Transverse colon (tissue), 4 donors: Measurements from ENCODE around the gene RBM44. TPM values are rescaled to one million over a fixed set of nuclear protein-coding genes. Genes with fewer than 3 reads are reported as not detected.
"Not testable (repeated sequence)": the region's sequence is repeated elsewhere in the genome, so short reads cannot be mapped to it uniquely, and the experiment has no call there.

Experiments used
- DNase-seq: peaks from one replicate; pipeline ENCODE4 v3.0.0-alpha.2; 2019
- H3K27ac ChIP-seq, 4 donors: fragments of 200-600 bp; sonication (generic); 2 replicates each; pipeline ENCODE4 v1.5.1; 2016 to 2018; ENCODE audit warnings: inconsistent platforms in 4 of 4
- H3K27me3 ChIP-seq: fragments of 200-600 bp; sonication (generic); 2 replicates; pipeline ENCODE4 v1.5.1; 2017; ENCODE audit warnings: inconsistent platforms
- H3K36me3 ChIP-seq, 4 donors: fragments of 200-600 bp; sonication (generic); 2 replicates each; pipeline ENCODE4 v1.5.1; 2017 to 2019; ENCODE audit warnings: inconsistent platforms in 4 of 4
- H3K4me1 ChIP-seq, 4 donors: fragments of 200-600 bp; sonication (generic); 2 replicates each; pipeline ENCODE4 v1.5.1; 2017 to 2020; ENCODE audit warnings: inconsistent platforms in 4 of 4
- H3K4me3 ChIP-seq, 4 donors: fragments of 200-600 bp; sonication (generic); 1 replicate in 1 of 4; 2 replicates in 3 of 4; pipeline versions ENCODE4 v1.5.1 to v1.6.1; 2017 to 2019; ENCODE audit warnings: inconsistent platforms in 4 of 4
- H3K9me3 ChIP-seq, 2 donors: fragments of 200-600 bp; sonication (generic); 2 replicates each; pipeline ENCODE4 v1.5.1; 2017 to 2019; ENCODE audit warnings: inconsistent platforms in 2 of 2
- CTCF ChIP-seq, 5 experiments: fragments of 200-600 bp in 3 of 5; fragments of 450-650 bp in 2 of 5; sonication (generic) in 3 of 5; IDR thresholded peaks; 1 replicate in 2 of 5; 2 replicates in 3 of 5; pipeline ENCODE4 v1.5.1; 2016 to 2017; ENCODE audit warnings: antibody characterized with exemption in 5 of 5, inconsistent platforms in 3 of 5, mild to moderate bottlenecking in 2 of 5, moderate library complexity in 1 of 5
- EP300 ChIP-seq: sonication (generic); formaldehyde crosslinking; IDR thresholded peaks from one replicate; pipeline ENCODE4 v1.6.1; 2017; ENCODE audit warnings: antibody characterized with exemption, low read depth
- POLR2A ChIP-seq: fragments of 450-650 bp; IDR thresholded peaks from one replicate; pipeline ENCODE4 v1.6.1; 2016; ENCODE audit warnings: antibody characterized with exemption, mild to moderate bottlenecking, moderate library complexity
- POLR2AphosphoS5 ChIP-seq, 3 donors: sonication (generic); formaldehyde crosslinking; IDR thresholded peaks; one replicate each; pipeline ENCODE4 v1.6.1; 2016; ENCODE audit warnings: antibody characterized with exemption in 3 of 3
- WGBS, 2 donors: methylation state at CpG; one replicate each; pipeline ENCODE4 v1.1.5; 2018; ENCODE audit warnings: low coverage in 1 of 2; 5-methylcytosine and 5-hydroxymethylcytosine counted together
- in situ Hi-C, 4 donors: fragments of 200-750 bp; cut with MboI; loops; one replicate each; pipeline versions ENCODE4 v1.15.0 to v1.15.1; 2017; ENCODE audit warnings: low sequenced_read_pairs in 3 of 4, low pct_ligation_motif_present in 1 of 4, low pct_unique_long_range_greater_than_20kb in 1 of 4
- intact Hi-C: fragments of 100-400 bp; cut with DNase I; formaldehyde crosslinking; loops from one replicate; pipeline ENCODE4 v1.15.1; 2023; ENCODE audit warnings: low total_unique reads
- total RNA-seq, 4 donors: library from RNA; depleted of rRNA; stranded (reverse); fragments of >200 nt; gene quantifications; one replicate each; pipeline ENCODE4 v1.1.0, GENCODE V29; 2016

RBM44 gene
- total RNA-seq, 4 donors from 2014 or later, result 0.27 to 1.2 (median 0.95) TPM; not detected in 1

- H3K27me3 ChIP-seq, result no peaks in the 10 kb centered on the region
- intact Hi-C loops, result no loop called here
- peaks cover 0 to 32% (median 15%) of the 10 kb centered on the region in 4 donors for H3K36me3 ChIP-seq
- H3K4me1 ChIP-seq, result no peaks in the 10 kb centered on the region
- DNase-seq, result no peak
- in situ Hi-C loops, result no loop called here
- H3K4me3 ChIP-seq, result no peak overlapping the region
- no peak overlapping the region for H3K27ac ChIP-seq
- TF ChIP-seq POLR2AphosphoS5 (IDR thresholded peaks at IDR 0.05) (no peak), POLR2A (no peak), CTCF (IDR thresholded peaks at IDR 0.05) (no peak), EP300 (no peak)
- H3K9me3 ChIP-seq, result no peaks in the 10 kb centered on the region
- WGBS, 2 donors, result 91 to 98% methylated on average over 9 to 10 of the region's 10 CpGs
These were observed 34.8 kb upstream of the RBM44 start for GRCh38 chr2:237763812-237764211.

- intact Hi-C loops, DNase-seq, H3K27me3 ChIP-seq, H3K27ac ChIP-seq, H3K9me3 ChIP-seq, H3K4me3 ChIP-seq, H3K4me1 ChIP-seq, in situ Hi-C loops: not testable (repeated sequence)
- H3K36me3 ChIP-seq, result peaks cover 0 to 27% (median 8%) of the 10 kb centered on the region in 4 donors
- 81 to 97% methylated on average over 2 to 6 of the region's 6 CpGs for WGBS, 2 donors
These were observed 33.5 kb upstream of the RBM44 start for GRCh38 chr2:237765122-237765521.

- no peaks in the 10 kb centered on the region for H3K4me1 ChIP-seq
- no peak for DNase-seq
- peaks cover 0 to 27% (median 4%) of the 10 kb centered on the region in 4 donors for H3K36me3 ChIP-seq
- intact Hi-C loops, result no loop called here
- no peaks in the 10 kb centered on the region for H3K9me3 ChIP-seq
- no peak for TF ChIP-seq POLR2AphosphoS5 (IDR thresholded peaks at IDR 0.05)
- in situ Hi-C loops, result no loop called here
- 90% methylated on average over 8 of the region's 8 CpGs; no CpG with 5 or more reads in 1 of the 2 donors for WGBS, 2 donors
- H3K4me3 ChIP-seq, result no peak overlapping the region
- no peaks in the 10 kb centered on the region for H3K27me3 ChIP-seq
- H3K27ac ChIP-seq, result no peak overlapping the region
These were observed 32.7 kb upstream of the RBM44 start for GRCh38 chr2:237765875-237766274.

GRCh38 chr2:237766340-237766739 lies 32.2 kb upstream of the RBM44 start:
- Histone ChIP-seq H3K4me1 (no peaks in the 10 kb centered on the region), H3K36me3 (peaks cover 0 to 27% (median 3%) of the 10 kb centered on the region in 4 donors), H3K4me3 (no peak overlapping the region), H3K27ac (no peak overlapping the region), H3K27me3 (no peaks in the 10 kb centered on the region), H3K9me3 (no peaks in the 10 kb centered on the region)
- WGBS, 2 donors, result 56 to 61% methylated on average over 2 of the region's 2 CpGs
- DNase-seq, result no peak
- intact Hi-C loops, result no loop called here
- TF ChIP-seq CTCF (IDR thresholded peaks at IDR 0.05) (no peak), POLR2A (no peak), EP300 (no peak), POLR2AphosphoS5 (IDR thresholded peaks at IDR 0.05) (no peak)
- in situ Hi-C loops, result no loop called here

GRCh38 chr2:237772513-237772912 lies 26.1 kb upstream of the RBM44 start:
- intact Hi-C loops (no loop called here), in situ Hi-C loops (no loop called here)
- Histone ChIP-seq H3K9me3 (no peaks in the 10 kb centered on the region), H3K4me1 (no peaks in the 10 kb centered on the region), H3K27me3 (no peaks in the 10 kb centered on the region), H3K36me3 (peaks cover 0 to 41% (median 2%) of the 10 kb centered on the region in 4 donors), H3K27ac (no peak overlapping the region), H3K4me3 (no peak overlapping the region)
- TF ChIP-seq POLR2A (no peak), POLR2AphosphoS5 (IDR thresholded peaks at IDR 0.05) (no peak), CTCF (IDR thresholded peaks at IDR 0.05) (no peak), EP300 (no peak)
- DNase-seq, result no peak
- 90 to 95% methylated on average over 2 to 3 of the region's 3 CpGs for WGBS, 2 donors
